Measurements from ENCODE around the gene CHD3.

DNA sequence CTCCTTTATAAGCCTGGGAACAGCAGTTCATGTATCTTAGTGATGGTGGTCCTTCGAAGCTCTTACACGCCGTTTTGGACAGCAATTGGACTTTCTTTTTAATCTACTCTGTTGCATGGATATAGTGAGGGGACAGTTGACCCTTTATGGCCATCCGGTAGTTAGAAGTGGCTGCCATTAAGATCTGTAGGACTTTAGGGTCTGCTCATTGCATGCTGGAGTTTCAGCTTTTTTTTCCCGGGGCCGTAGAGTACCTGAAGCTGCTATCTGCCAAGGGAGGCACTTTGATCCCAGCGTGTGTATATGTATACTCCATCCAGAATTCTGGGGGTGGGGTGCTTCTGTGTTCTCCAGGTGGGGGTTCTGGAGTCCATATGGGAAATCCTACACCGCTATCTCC is 29.6 kb upstream of the CHD3 start:
- no peak for TF ChIP-seq EZH2 (IDR thresholded peaks at IDR 0.05; ENCODE audit: borderline replicate concordance, insufficient read depth, low read depth, low read length, poor library complexity, severe bottlenecking)
- TF ChIP-seq, protein P1, sequence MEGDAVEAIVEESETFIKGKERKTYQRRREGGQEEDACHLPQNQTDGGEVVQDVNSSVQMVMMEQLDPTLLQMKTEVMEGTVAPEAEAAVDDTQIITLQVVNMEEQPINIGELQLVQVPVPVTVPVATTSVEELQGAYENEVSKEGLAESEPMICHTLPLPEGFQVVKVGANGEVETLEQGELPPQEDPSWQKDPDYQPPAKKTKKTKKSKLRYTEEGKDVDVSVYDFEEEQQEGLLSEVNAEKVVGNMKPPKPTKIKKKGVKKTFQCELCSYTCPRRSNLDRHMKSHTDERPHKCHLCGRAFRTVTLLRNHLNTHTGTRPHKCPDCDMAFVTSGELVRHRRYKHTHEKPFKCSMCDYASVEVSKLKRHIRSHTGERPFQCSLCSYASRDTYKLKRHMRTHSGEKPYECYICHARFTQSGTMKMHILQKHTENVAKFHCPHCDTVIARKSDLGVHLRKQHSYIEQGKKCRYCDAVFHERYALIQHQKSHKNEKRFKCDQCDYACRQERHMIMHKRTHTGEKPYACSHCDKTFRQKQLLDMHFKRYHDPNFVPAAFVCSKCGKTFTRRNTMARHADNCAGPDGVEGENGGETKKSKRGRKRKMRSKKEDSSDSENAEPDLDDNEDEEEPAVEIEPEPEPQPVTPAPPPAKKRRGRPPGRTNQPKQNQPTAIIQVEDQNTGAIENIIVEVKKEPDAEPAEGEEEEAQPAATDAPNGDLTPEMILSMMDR (IDR thresholded peaks at IDR 0.05): no peak

Data from B cell (primary cell).